ENCODE measurements around the gene EEPD1. TPM values are rescaled to one million over a fixed set of nuclear protein-coding genes. Genes with fewer than 3 reads are reported as not detected.

Gene EEPD1
- total RNA-seq, 2 donors from 2014 or later, result 8.2 to 10.0 TPM

DNA sequence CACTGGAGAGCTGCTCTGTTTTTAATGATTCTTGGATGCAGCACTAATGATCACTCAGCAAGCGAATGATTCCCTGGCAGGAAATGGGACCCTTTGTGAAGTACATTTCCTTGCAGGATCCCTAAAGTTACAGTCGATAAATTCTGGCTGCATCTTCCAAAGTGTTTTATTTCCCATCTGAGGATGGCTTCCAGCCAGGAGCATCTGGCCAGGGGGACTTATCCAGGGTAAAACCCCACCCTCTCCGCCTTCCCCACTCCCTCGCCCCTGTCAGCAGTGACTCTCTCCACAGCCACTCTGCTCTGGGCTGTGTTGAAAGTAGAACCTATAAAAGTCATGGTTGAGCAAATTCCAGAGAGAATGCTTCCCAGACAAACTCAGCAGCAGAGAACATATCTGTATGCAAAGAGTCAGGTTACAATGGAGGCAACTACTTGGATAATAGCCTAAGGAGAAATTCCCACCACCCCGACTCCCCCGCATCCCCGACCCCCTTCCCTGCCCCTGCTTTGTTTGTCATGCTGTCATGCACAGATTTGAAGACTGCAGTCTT lies 125.6 kb downstream of the EEPD1 start:
- Histone ChIP-seq H3K36me3 (no peaks in the 10 kb centered on the region), H3K9me3 (no peaks in the 10 kb centered on the region), H3K27ac (no peak overlapping the region), H3K9ac (ENCODE audit: low read depth in 2 of 2, low read length in 2 of 2) (no peak overlapping the region), H3K4me3 (no peak overlapping the region), H3K27me3 (no peaks in the 10 kb centered on the region), H3K4me1 (peaks cover 9% of the 10 kb centered on the region)
- no peak for TF ChIP-seq CTCF (IDR thresholded peaks at IDR 0.05)
- intact Hi-C loops (cut with DNase I), result no loop called here
- peak; percentile 23 for DNase-seq

- H3K9ac ChIP-seq (ENCODE audit: low read depth in 2 of 2, low read length in 2 of 2), result no peak overlapping the region
- no peaks in the 10 kb centered on the region for H3K36me3 ChIP-seq
- no peak overlapping the region for H3K4me3 ChIP-seq
- H3K4me1 ChIP-seq, result peaks cover 9% of the 10 kb centered on the region
- intact Hi-C loops (cut with DNase I), result no loop called here
- no peaks in the 10 kb centered on the region for H3K9me3 ChIP-seq
- H3K27ac ChIP-seq, result no peak overlapping the region
- DNase-seq, result no peak
- H3K27me3 ChIP-seq, result no peaks in the 10 kb centered on the region
- TF ChIP-seq CTCF (IDR thresholded peaks at IDR 0.05), result no peak
Measured at GRCh38 chr7:36279200-36279925, 126.3 kb downstream of the EEPD1 start.

DNA sequence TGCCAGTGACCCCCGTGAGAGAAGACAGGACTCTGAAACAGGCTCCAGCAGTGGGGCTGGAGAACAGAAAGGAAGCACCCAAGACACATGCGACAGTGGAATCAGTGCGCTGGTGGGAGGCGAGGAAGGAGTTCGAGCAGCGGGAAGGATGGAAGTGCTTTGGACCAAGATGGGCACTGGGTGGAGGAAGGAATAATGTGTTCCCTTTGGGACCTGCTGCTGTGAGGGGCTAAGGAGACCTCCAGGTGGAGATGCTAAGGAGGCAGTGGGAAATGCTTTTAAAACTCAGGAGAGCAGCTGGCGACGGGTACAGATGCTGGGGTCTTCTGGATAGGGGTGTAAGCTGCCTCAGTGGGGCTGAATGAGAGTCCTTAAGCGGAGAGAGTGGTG lies 126.9 kb downstream of the EEPD1 start:
- H3K36me3 ChIP-seq, result no peaks in the 10 kb centered on the region
- peaks cover 9% of the 10 kb centered on the region for H3K4me1 ChIP-seq
- no peak overlapping the region for H3K27ac ChIP-seq
- no peak for DNase-seq
- H3K27me3 ChIP-seq, result no peaks in the 10 kb centered on the region
- no peak overlapping the region for H3K4me3 ChIP-seq
- intact Hi-C loops (cut with DNase I), result loop anchor here (10.0 kb wide), 1 partner anchor 125 kb away; the partner anchor contains the start of gene EEPD1
- H3K9me3 ChIP-seq, result no peaks in the 10 kb centered on the region
- no peak overlapping the region for H3K9ac ChIP-seq (ENCODE audit: low read depth in 2 of 2, low read length in 2 of 2)
- no peak for TF ChIP-seq CTCF (IDR thresholded peaks at IDR 0.05)

DNA sequence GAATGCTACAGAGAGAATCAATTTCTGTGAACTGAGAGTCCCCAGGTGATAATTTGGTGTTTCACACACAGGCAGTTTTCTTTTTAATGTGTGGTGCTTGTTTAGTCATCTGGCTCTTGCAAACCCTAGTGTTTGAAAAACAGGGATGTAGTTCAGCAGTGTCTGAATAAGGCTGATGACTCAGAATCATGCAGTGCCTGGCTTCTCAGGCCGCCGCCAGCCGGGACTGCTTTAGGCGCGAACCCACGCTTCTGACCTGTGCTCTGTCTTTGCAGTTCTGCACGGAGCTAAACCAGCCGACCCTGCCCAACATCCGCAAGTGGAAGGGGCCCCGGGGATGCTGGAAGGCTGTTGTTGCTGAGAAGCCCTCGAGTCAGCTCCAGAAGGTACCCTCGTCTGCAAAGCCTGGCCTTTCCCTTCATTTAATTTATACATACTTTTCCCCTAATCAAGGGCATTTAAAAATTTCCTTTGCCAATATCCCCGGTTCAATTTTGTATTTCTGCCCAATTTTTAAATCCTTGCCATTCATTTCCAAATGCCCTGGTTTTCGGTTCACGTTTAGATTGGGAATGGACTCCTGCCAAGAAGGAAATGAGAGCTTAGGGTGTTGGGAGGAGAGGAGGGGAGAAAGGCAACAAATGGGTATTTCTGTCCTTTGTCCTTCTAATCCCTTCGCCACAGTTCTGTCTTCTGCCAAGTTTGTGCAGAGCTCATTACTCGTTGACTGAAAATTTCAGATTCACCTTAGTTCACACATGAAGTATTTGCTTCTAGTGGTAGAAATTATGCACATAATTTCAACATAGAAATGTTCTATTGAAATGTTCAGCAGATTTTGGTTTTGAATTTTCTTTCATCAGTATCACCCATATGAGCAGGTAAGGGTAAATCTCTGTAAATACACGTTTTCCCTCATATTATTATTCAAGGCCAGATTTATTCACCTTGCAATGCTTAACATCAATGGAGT lies 128.1 kb downstream of the EEPD1 start:
- peak; percentile 78 for DNase-seq

More for the DNA sequence above, 128.1 kb downstream of the EEPD1 start:
- TF ChIP-seq CTCF (IDR thresholded peaks at IDR 0.05), result no peak
- peak overlapping the region; percentile 8 to 22 for H3K9ac ChIP-seq (ENCODE audit: low read depth in 2 of 2, low read length in 2 of 2)
- H3K27ac ChIP-seq, result peak overlapping the region; percentile 51
- H3K4me1 ChIP-seq, result peaks cover 9% of the 10 kb centered on the region
- intact Hi-C loops (cut with DNase I), result loop anchor here (10.0 kb wide), 1 partner anchor 126 kb away; the partner anchor contains the start of gene EEPD1
- no peaks in the 10 kb centered on the region for H3K36me3 ChIP-seq
- no peak overlapping the region for H3K4me3 ChIP-seq
- no peaks in the 10 kb centered on the region for H3K27me3 ChIP-seq
- no peaks in the 10 kb centered on the region for H3K9me3 ChIP-seq
